SH-SY5Y (cell line): ENCODE results near the gene INO80.

Experiments used
- GATA2 ChIP-seq: IDR thresholded peaks from 2 replicates; pipeline ENCODE4 v1.6.1; 2011; ENCODE audit warnings: mild to moderate bottlenecking, low read depth, low read length
- GATA3 ChIP-seq: IDR thresholded peaks from 2 replicates; pipeline ENCODE4 v1.6.1; 2011; ENCODE audit warnings: low read depth, mild to moderate bottlenecking, low read length, moderate library complexity

- TF ChIP-seq GATA3 = no peak
- TF ChIP-seq GATA2 = no peak
These were observed 139.3 kb downstream of the INO80 start for GRCh38 chr15:40976819-40977218.
